HL-60 (cell line): ENCODE results near the gene DEUP1.

Experiments used
- DNase-seq, 2 experiments: peaks; one replicate each; pipeline ENCODE4 v3.0.0-alpha.2; 2010 to 2020; ENCODE audit warnings: low read depth in 1 of 2, low spot score in 1 of 2
- H3K27ac ChIP-seq: fragments of 250-450 bp; sonication (Bioruptor Pico); replicated peaks from 2 replicates; pipeline ENCODE4 v1.5.1; 2020; ENCODE audit warnings: mild to moderate bottlenecking, moderate library complexity
- H3K27me3 ChIP-seq: fragments of 250-450 bp; sonication (Bioruptor Pico); 2 replicates; pipeline ENCODE4 v1.5.1; 2021; ENCODE audit warnings: mild to moderate bottlenecking, moderate library complexity; ENCODE audit not compliant: insufficient read depth, poor library complexity, severe bottlenecking
- H3K4me3 ChIP-seq: replicated peaks from 2 replicates; pipeline ENCODE4 v1.5.1; 2011; ENCODE audit warnings: mild to moderate bottlenecking, control low read depth, low read length; ENCODE audit not compliant: insufficient read depth
- GABPA ChIP-seq: IDR thresholded peaks from 2 replicates; pipeline ENCODE4 v1.6.1; 2012; ENCODE audit warnings: low read depth
- POLR2AphosphoS5 ChIP-seq: IDR thresholded peaks from 2 replicates; pipeline ENCODE4 v1.6.1; 2012; ENCODE audit warnings: low read depth
- SPI1 ChIP-seq: IDR thresholded peaks from 2 replicates; pipeline ENCODE4 v1.6.1; 2012; ENCODE audit warnings: low read depth, mild to moderate bottlenecking, borderline replicate concordance
- TF ChIP-seq, protein P1 (sequence below): IDR thresholded peaks from 2 replicates; pipeline ENCODE4 v1.6.1; 2012; ENCODE audit warnings: low read depth; ENCODE audit not compliant: insufficient replicate concordance
- TF ChIP-seq, protein P2 (sequence below): IDR thresholded peaks from one replicate; pipeline ENCODE4 v1.5.1; 2011; ENCODE audit warnings: low read length, control low read depth, inconsistent platforms; ENCODE audit not compliant: insufficient read depth

DEUP1 gene

DNA sequence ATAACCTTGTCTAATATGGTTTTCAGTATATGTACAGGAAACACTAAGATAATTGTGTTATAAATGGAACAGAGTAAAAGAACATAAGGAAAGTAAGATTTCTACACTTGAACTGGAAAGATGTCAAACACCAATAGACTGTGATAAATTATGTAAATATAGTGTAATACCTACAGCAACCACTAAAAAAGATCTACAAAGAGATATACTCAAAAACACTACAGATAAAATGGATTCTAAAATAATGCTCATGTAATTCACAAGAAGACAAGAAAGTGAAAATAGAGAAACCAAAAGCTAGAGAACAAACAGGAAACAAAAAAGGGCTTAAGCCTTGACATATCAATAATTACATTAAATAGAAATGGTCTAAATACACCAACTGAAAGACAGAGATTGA is 30.9 kb downstream of the DEUP1 start:
- no peak for DNase-seq
- H3K27ac ChIP-seq, result no peak overlapping the region
- TF ChIP-seq, protein P1, sequence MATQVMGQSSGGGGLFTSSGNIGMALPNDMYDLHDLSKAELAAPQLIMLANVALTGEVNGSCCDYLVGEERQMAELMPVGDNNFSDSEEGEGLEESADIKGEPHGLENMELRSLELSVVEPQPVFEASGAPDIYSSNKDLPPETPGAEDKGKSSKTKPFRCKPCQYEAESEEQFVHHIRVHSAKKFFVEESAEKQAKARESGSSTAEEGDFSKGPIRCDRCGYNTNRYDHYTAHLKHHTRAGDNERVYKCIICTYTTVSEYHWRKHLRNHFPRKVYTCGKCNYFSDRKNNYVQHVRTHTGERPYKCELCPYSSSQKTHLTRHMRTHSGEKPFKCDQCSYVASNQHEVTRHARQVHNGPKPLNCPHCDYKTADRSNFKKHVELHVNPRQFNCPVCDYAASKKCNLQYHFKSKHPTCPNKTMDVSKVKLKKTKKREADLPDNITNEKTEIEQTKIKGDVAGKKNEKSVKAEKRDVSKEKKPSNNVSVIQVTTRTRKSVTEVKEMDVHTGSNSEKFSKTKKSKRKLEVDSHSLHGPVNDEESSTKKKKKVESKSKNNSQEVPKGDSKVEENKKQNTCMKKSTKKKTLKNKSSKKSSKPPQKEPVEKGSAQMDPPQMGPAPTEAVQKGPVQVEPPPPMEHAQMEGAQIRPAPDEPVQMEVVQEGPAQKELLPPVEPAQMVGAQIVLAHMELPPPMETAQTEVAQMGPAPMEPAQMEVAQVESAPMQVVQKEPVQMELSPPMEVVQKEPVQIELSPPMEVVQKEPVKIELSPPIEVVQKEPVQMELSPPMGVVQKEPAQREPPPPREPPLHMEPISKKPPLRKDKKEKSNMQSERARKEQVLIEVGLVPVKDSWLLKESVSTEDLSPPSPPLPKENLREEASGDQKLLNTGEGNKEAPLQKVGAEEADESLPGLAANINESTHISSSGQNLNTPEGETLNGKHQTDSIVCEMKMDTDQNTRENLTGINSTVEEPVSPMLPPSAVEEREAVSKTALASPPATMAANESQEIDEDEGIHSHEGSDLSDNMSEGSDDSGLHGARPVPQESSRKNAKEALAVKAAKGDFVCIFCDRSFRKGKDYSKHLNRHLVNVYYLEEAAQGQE, result no peak
- TF ChIP-seq POLR2AphosphoS5 (no peak), SPI1 (no peak), GABPA (no peak)
- TF ChIP-seq, protein P2, sequence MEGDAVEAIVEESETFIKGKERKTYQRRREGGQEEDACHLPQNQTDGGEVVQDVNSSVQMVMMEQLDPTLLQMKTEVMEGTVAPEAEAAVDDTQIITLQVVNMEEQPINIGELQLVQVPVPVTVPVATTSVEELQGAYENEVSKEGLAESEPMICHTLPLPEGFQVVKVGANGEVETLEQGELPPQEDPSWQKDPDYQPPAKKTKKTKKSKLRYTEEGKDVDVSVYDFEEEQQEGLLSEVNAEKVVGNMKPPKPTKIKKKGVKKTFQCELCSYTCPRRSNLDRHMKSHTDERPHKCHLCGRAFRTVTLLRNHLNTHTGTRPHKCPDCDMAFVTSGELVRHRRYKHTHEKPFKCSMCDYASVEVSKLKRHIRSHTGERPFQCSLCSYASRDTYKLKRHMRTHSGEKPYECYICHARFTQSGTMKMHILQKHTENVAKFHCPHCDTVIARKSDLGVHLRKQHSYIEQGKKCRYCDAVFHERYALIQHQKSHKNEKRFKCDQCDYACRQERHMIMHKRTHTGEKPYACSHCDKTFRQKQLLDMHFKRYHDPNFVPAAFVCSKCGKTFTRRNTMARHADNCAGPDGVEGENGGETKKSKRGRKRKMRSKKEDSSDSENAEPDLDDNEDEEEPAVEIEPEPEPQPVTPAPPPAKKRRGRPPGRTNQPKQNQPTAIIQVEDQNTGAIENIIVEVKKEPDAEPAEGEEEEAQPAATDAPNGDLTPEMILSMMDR, result no peak
- no peak overlapping the region for H3K4me3 ChIP-seq
- H3K27me3 ChIP-seq, result no peaks in the 10 kb centered on the region

DNA sequence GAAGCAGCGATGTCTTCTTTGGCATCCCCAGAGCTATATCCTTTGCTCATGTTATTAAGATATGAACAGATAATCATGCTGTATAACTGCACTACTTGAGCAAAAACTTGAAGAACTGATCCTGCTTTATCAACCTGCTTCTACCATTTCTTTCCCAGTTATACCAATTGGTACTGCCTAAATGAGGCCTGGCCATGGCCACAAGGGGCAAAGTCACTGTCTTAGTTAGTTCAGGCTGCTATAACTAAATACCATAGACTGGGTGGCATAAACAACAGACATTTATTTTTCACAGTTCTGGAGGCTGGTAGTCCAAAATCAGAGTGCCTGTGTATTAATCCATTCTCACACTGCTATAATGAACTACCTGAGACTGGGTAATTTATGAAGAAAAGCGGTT is 37.5 kb downstream of the DEUP1 start:
- no peak for DNase-seq
- Histone ChIP-seq H3K27ac (no peak overlapping the region), H3K4me3 (no peak overlapping the region), H3K27me3 (no peaks in the 10 kb centered on the region)
- TF ChIP-seq SPI1 (no peak), GABPA (no peak), POLR2AphosphoS5 (no peak)
- TF ChIP-seq, protein P2, result no peak
- TF ChIP-seq, protein P1, result no peak

DNA sequence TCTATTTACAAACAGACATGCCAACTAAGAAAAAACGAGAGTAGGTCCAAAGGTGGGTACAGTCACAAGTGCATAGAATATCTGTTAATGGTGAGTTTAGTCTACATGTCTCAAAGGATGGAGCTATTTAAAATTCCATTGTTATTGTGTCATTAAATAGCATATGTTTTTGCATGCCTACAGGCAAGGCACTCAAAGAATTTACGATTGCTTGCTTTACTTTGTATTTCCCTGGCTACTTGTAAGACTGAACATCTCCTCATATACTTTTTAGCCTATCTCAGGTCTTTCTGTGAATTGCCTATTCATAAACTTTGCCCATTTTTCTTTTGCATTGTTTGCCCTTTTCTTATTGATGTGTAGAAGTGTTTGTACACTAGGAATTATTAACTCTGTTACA is 39.7 kb downstream of the DEUP1 start:
- H3K4me3 ChIP-seq, result no peak overlapping the region
- no peaks in the 10 kb centered on the region for H3K27me3 ChIP-seq
- TF ChIP-seq GABPA (no peak), POLR2AphosphoS5 (no peak), SPI1 (no peak)
- TF ChIP-seq, protein P2, result no peak
- TF ChIP-seq, protein P1, result no peak
- DNase-seq, result no peak
- H3K27ac ChIP-seq, result no peak overlapping the region
